WERI-Rb-1 (cell line): Measurements from ENCODE around the gene ULK4.

ENCODE experiments used
- DNase-seq: peaks from one replicate; pipeline ENCODE4 v3.0.0-alpha.2; 2020
- H3K27ac ChIP-seq: fragments of 250-450 bp; sonication (Bioruptor Pico); 2 replicates; pipeline ENCODE4 v1.5.1; 2020; ENCODE audit warnings: mild to moderate bottlenecking, moderate library complexity
- H3K27me3 ChIP-seq: fragments of 250-450 bp; sonication (Bioruptor Pico); 2 replicates; pipeline ENCODE4 v1.5.1; 2021; ENCODE audit warnings: mild to moderate bottlenecking, low read depth, moderate library complexity; ENCODE audit not compliant: insufficient read depth, severe bottlenecking
- H3K36me3 ChIP-seq: fragments of 250-450 bp; sonication (Bioruptor Pico); 2 replicates; pipeline ENCODE4 v1.5.1; 2020; ENCODE audit warnings: mild to moderate bottlenecking, moderate library complexity
- H3K4me3 ChIP-seq: 2 replicates; pipeline ENCODE4 v1.5.1; 2011; ENCODE audit warnings: low read depth, mild to moderate bottlenecking, control low read depth, low read length
- H3K9me3 ChIP-seq: fragments of 250-450 bp; sonication (Bioruptor Pico); 2 replicates; pipeline ENCODE4 v1.5.1; 2021; ENCODE audit warnings: mild to moderate bottlenecking, moderate library complexity; ENCODE audit not compliant: severe bottlenecking
- CTCF ChIP-seq: IDR thresholded peaks from 2 replicates; pipeline ENCODE4 v1.5.1; 2011; ENCODE audit warnings: low read depth, mild to moderate bottlenecking, control low read depth, inconsistent platforms, low read length

Gene ULK4

GRCh38 chr3:41436983-41437382, 524.9 kb downstream of the ULK4 start:
- DNase-seq = no peak
- H3K36me3 ChIP-seq = no peaks in the 10 kb centered on the region
- TF ChIP-seq CTCF = no peak
- no peak overlapping the region for H3K27ac ChIP-seq
- no peaks in the 10 kb centered on the region for H3K9me3 ChIP-seq
- no peaks in the 10 kb centered on the region for H3K27me3 ChIP-seq
- no peak overlapping the region for H3K4me3 ChIP-seq

GRCh38 chr3:41434781-41435180, 527.1 kb downstream of the ULK4 start:
- no peak for TF ChIP-seq CTCF
- Histone ChIP-seq H3K36me3 (no peaks in the 10 kb centered on the region), H3K4me3 (no peak overlapping the region), H3K9me3 (no peaks in the 10 kb centered on the region), H3K27me3 (no peaks in the 10 kb centered on the region), H3K27ac (no peak overlapping the region)
- no peak for DNase-seq

GRCh38 chr3:41431386-41431785, 530.5 kb downstream of the ULK4 start:
- Histone ChIP-seq H3K27me3 (no peaks in the 10 kb centered on the region), H3K27ac (no peak overlapping the region), H3K4me3 (no peak overlapping the region), H3K9me3 (peaks cover 5% of the 10 kb centered on the region), H3K36me3 (no peaks in the 10 kb centered on the region)
- TF ChIP-seq CTCF = no peak
- DNase-seq = no peak

- no peak overlapping the region for H3K4me3 ChIP-seq
- no peak for TF ChIP-seq CTCF
- peaks cover 5% of the 10 kb centered on the region for H3K9me3 ChIP-seq
- H3K27me3 ChIP-seq = no peaks in the 10 kb centered on the region
- H3K36me3 ChIP-seq = no peaks in the 10 kb centered on the region
- DNase-seq = no peak
- no peak overlapping the region for H3K27ac ChIP-seq
Observed at GRCh38 chr3:41430886-41431285, 531.0 kb downstream of the ULK4 start.

GRCh38 chr3:41430391-41430790, 531.5 kb downstream of the ULK4 start:
- Histone ChIP-seq H3K4me3 (no peak overlapping the region), H3K9me3 (peaks cover 5% of the 10 kb centered on the region), H3K27ac (no peak overlapping the region), H3K27me3 (no peaks in the 10 kb centered on the region), H3K36me3 (no peaks in the 10 kb centered on the region)
- no peak for DNase-seq
- TF ChIP-seq CTCF = no peak

- H3K27ac ChIP-seq = no peak overlapping the region
- TF ChIP-seq CTCF = no peak
- no peak overlapping the region for H3K4me3 ChIP-seq
- no peak for DNase-seq
- peaks cover 5% of the 10 kb centered on the region for H3K9me3 ChIP-seq
- H3K36me3 ChIP-seq = no peaks in the 10 kb centered on the region
- H3K27me3 ChIP-seq = no peaks in the 10 kb centered on the region
Observed at GRCh38 chr3:41426485-41426884, 535.4 kb downstream of the ULK4 start.
